ENCODE results near the gene SLC37A2. TPM values are rescaled to one million over a fixed set of nuclear protein-coding genes. Genes with fewer than 3 reads are reported as not detected.

SLC37A2 gene
- 10 to 100 TPM in 1 of 2 donors, 1 to 10 TPM in 1; 5.3 to 13.2 TPM for total RNA-seq
- 10 to 100 TPM in 1 of 2 donors, 1 to 10 TPM in 1; 3.2 to 10.4 TPM for polyA plus RNA-seq
- long read RNA-seq, donor 1, partial matches to known transcripts, result 0 of 1 reads
- long read RNA-seq, donor 1, other reads (novel, unspliced or antisense), result 0 of 1 reads
- long read RNA-seq, donor 2, result 0 reads
- long read RNA-seq, donor 3, result 0 reads
- long read RNA-seq, donor 4, result 0 reads
- long read RNA-seq, donor 5, result 0 reads

DNA sequence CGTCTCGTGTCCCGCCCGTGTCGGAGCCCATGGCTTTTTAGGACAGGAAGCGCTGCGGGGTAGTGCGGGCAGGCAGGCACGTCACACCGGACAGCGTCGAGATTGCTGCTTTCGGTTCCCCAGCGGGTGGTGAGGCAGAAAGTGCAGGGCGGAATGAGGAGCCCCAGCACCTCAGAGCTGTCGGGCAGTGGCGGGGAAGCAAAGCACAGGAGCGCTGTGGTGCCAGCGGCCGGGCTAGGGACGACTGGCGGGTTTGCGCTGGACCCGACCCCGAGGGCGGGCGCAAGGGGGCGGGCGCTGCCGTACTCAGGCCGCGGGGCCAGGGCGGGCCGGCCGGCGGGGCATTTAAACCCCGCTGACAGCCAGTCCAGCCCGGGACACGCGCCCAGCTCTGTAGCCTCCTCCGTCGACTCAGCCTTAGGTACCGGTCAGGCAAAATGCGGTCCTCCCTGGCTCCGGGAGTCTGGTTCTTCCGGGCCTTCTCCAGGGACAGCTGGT, at the start of gene SLC37A2:
Gene SLC37A2 (plus strand): TSS at position 375 of the 498 bp plus-strand sequence. CDS start 63 bp downstream, at position 438.
- peak; percentile 86 for ATAC-seq (ENCODE audit: insufficient read depth, low FRiP score)
- peak within 1 kb of the TSS; percentile 61 for H3K4me3 ChIP-seq
- TF ChIP-seq, protein P1, sequence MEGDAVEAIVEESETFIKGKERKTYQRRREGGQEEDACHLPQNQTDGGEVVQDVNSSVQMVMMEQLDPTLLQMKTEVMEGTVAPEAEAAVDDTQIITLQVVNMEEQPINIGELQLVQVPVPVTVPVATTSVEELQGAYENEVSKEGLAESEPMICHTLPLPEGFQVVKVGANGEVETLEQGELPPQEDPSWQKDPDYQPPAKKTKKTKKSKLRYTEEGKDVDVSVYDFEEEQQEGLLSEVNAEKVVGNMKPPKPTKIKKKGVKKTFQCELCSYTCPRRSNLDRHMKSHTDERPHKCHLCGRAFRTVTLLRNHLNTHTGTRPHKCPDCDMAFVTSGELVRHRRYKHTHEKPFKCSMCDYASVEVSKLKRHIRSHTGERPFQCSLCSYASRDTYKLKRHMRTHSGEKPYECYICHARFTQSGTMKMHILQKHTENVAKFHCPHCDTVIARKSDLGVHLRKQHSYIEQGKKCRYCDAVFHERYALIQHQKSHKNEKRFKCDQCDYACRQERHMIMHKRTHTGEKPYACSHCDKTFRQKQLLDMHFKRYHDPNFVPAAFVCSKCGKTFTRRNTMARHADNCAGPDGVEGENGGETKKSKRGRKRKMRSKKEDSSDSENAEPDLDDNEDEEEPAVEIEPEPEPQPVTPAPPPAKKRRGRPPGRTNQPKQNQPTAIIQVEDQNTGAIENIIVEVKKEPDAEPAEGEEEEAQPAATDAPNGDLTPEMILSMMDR (IDR thresholded peaks at IDR 0.05; ENCODE audit: control extremely low read depth, extremely low read depth), result no peak
- H3K9ac ChIP-seq (ENCODE audit: insufficient read depth in 1 of 2, low read length in 2 of 2), result peak within 1 kb of the TSS in 1 of 2 donors; percentile 55
- H3K4me1 ChIP-seq (ENCODE audit: control insufficient read depth in 5 of 5, insufficient read depth in 5 of 5, low read length in 5 of 5), result peaks cover 0 to 9% (median 0%) of the 10 kb centered on the region in 5 donors
- peak within 1 kb of the TSS in 1 of 2 donors; percentile 71 for H3K27ac ChIP-seq (ENCODE audit: low read depth in 1 of 2, low read length in 1 of 2)
- H3K9me3 ChIP-seq (ENCODE audit: control insufficient read depth in 4 of 4, insufficient read depth in 3 of 4, low read length in 3 of 4), result no peaks in the 10 kb centered on the region
- peak; percentile 61 to 72 (median 66) for DNase-seq
- 1% methylated on average over 42 to 46 of the region's 46 CpGs for WGBS, 2 donors
- H3K27me3 ChIP-seq (ENCODE audit: control insufficient read depth in 3 of 3, insufficient read depth in 3 of 3, low read length in 2 of 3), result peaks cover 0 to 32% (median 23%) of the 10 kb centered on the region in 3 donors
- no peaks in the 10 kb centered on the region for H3K36me3 ChIP-seq (ENCODE audit: control insufficient read depth in 4 of 4, insufficient read depth in 4 of 4, low read length in 4 of 4)

DNA sequence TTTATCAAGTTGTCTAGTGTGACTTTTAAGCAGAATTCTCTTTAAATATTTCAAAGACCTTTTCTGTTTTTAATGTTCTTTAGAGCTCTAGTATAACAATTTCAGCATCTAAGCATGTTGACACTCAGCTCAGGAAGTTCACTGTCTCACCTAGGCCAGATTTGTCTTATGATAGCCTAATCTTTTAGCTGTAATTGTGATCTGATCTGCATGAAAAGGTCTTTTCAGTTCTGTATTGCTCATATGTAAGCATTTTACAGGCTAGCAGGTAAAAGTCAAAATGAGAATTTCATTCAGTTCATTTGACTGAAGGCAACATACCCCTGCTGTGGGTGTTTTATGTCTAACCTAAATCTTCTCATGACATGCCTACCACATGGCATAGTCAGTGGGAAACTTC, 46.7 kb upstream of the SLC37A2 start:
- TF ChIP-seq, protein P1 (IDR thresholded peaks at IDR 0.05; ENCODE audit: control extremely low read depth, extremely low read depth), result no peak
- DNase-seq (no peak), ATAC-seq (ENCODE audit: insufficient read depth, low FRiP score) (no peak)
- Histone ChIP-seq H3K4me3 (no peak overlapping the region), H3K36me3 (ENCODE audit: control insufficient read depth in 4 of 4, insufficient read depth in 4 of 4, low read length in 4 of 4) (peaks cover 0 to 2% (median 0%) of the 10 kb centered on the region in 4 donors), H3K9me3 (ENCODE audit: control insufficient read depth in 4 of 4, insufficient read depth in 3 of 4, low read length in 3 of 4) (no peaks in the 10 kb centered on the region), H3K9ac (ENCODE audit: insufficient read depth in 1 of 2, low read length in 2 of 2) (no peak overlapping the region), H3K27ac (ENCODE audit: low read depth in 1 of 2, low read length in 1 of 2) (no peak overlapping the region), H3K4me1 (ENCODE audit: control insufficient read depth in 5 of 5, insufficient read depth in 5 of 5, low read length in 5 of 5) (no peaks in the 10 kb centered on the region), H3K27me3 (ENCODE audit: control insufficient read depth in 3 of 3, insufficient read depth in 3 of 3, low read length in 2 of 3) (no peaks in the 10 kb centered on the region)

GRCh38 chr11:125020342-125020741, 42.8 kb upstream of the SLC37A2 start:
- TF ChIP-seq, protein P1 (IDR thresholded peaks at IDR 0.05; ENCODE audit: control extremely low read depth, extremely low read depth), result no peak

More at GRCh38 chr11:125020342-125020741, 42.8 kb upstream of the SLC37A2 start:
- no peaks in the 10 kb centered on the region for H3K27me3 ChIP-seq (ENCODE audit: control insufficient read depth in 3 of 3, insufficient read depth in 3 of 3, low read length in 2 of 3)
- no peak overlapping the region for H3K27ac ChIP-seq (ENCODE audit: low read depth in 1 of 2, low read length in 1 of 2)
- ATAC-seq (ENCODE audit: insufficient read depth, low FRiP score), result no peak
- no peaks in the 10 kb centered on the region for H3K9me3 ChIP-seq (ENCODE audit: control insufficient read depth in 4 of 4, insufficient read depth in 3 of 4, low read length in 3 of 4)
- H3K4me3 ChIP-seq, result no peak overlapping the region
- H3K9ac ChIP-seq (ENCODE audit: insufficient read depth in 1 of 2, low read length in 2 of 2), result no peak overlapping the region
- H3K4me1 ChIP-seq (ENCODE audit: control insufficient read depth in 5 of 5, insufficient read depth in 5 of 5, low read length in 5 of 5), result no peaks in the 10 kb centered on the region
- peak in 2 of 3 donors; percentile 40 to 47 for DNase-seq
- H3K36me3 ChIP-seq (ENCODE audit: control insufficient read depth in 4 of 4, insufficient read depth in 4 of 4, low read length in 4 of 4), result no peaks in the 10 kb centered on the region
- 71 to 87% methylated on average over 2 of the region's 2 CpGs for WGBS, 2 donors
